Measurements from ENCODE around the gene ZDHHC7. TPM values are rescaled to one million over a fixed set of nuclear protein-coding genes. Genes with fewer than 3 reads are reported as not detected.
A peak's percentile ranks its signal among the peaks of the same experiment; 100 is the strongest.

The ZDHHC7 gene
- total RNA-seq, 1 donor from 2014 or later, result 37.1 TPM

- peak; percentile 97 for DNase-seq
- peak; percentile 90 for ATAC-seq
- intact Hi-C loops (cut with micrococcal nuclease), result no loop called here
Measured at GRCh38 chr16:85027349-85027957, 16.1 kb upstream of the ZDHHC7 start, which contains the start of gene KIAA0513. Gene KIAA0513, plus strand, starts transcription at chr16:85027795. Its CDS starts 39,277 bp downstream, at chr16:85067072.

- ATAC-seq (no peak), DNase-seq (no peak)
- intact Hi-C loops (cut with micrococcal nuclease), result no loop called here
Measured at GRCh38 chr16:85026703-85027102, 15.4 kb upstream of the ZDHHC7 start.

GRCh38 chr16:85025781-85026653 lies 14.7 kb upstream of the ZDHHC7 start:
- intact Hi-C loops (cut with micrococcal nuclease), result no loop called here
- ATAC-seq (no peak), DNase-seq (no peak)

GRCh38 chr16:85019659-85020245 lies 8.4 kb upstream of the ZDHHC7 start:
- DNase-seq (peak; percentile 66), ATAC-seq (peak; percentile 83)
- intact Hi-C loops (cut with micrococcal nuclease), result no loop called here

- no peak for DNase-seq
- intact Hi-C loops (cut with micrococcal nuclease), result no loop called here
- no peak for ATAC-seq
Measured at GRCh38 chr16:85018529-85019236, 7.3 kb upstream of the ZDHHC7 start.

GRCh38 chr16:85017633-85018032 lies 6.3 kb upstream of the ZDHHC7 start:
- ATAC-seq (no peak), DNase-seq (no peak)
- intact Hi-C loops (cut with micrococcal nuclease), result no loop called here

GRCh38 chr16:85017151-85017550 lies 5.8 kb upstream of the ZDHHC7 start:
- intact Hi-C loops (cut with micrococcal nuclease), result no loop called here
- no peak for DNase-seq
- no peak for ATAC-seq

- intact Hi-C loops (cut with micrococcal nuclease), result no loop called here
- no peak for DNase-seq
- ATAC-seq, result no peak
Measured at GRCh38 chr16:85015481-85016187, 4.3 kb upstream of the ZDHHC7 start.

- ATAC-seq (no peak), DNase-seq (no peak)
- intact Hi-C loops (cut with micrococcal nuclease), result no loop called here
Measured at GRCh38 chr16:85014311-85014710, 3.0 kb upstream of the ZDHHC7 start.

- intact Hi-C loops (cut with micrococcal nuclease), result no loop called here
- no peak for DNase-seq
- peak; percentile 35 for ATAC-seq
Measured at GRCh38 chr16:85011846-85012284, 530 bp upstream of the ZDHHC7 start.

- ATAC-seq (no peak), DNase-seq (no peak)
- intact Hi-C loops (cut with micrococcal nuclease), result no loop called here
Measured at GRCh38 chr16:85010446-85010930, 847 bp downstream of the ZDHHC7 start.

- DNase-seq (no peak), ATAC-seq (no peak)
- intact Hi-C loops (cut with micrococcal nuclease), result no loop called here
Measured at GRCh38 chr16:85008271-85008670, 3.1 kb downstream of the ZDHHC7 start.

GRCh38 chr16:85007496-85008214 lies 3.7 kb downstream of the ZDHHC7 start:
- DNase-seq (no peak), ATAC-seq (no peak)
- intact Hi-C loops (cut with micrococcal nuclease), result no loop called here

GRCh38 chr16:85006639-85007038 lies 4.7 kb downstream of the ZDHHC7 start:
- intact Hi-C loops (cut with micrococcal nuclease), result no loop called here
- DNase-seq (no peak), ATAC-seq (no peak)

- DNase-seq (no peak), ATAC-seq (peak; percentile 55)
- intact Hi-C loops (cut with micrococcal nuclease), result no loop called here
Measured at GRCh38 chr16:85005285-85006069, 5.9 kb downstream of the ZDHHC7 start.

GRCh38 chr16:85004587-85005205 lies 6.6 kb downstream of the ZDHHC7 start:
- intact Hi-C loops (cut with micrococcal nuclease), result no loop called here
- DNase-seq (no peak), ATAC-seq (peak; percentile 51)
